ENCODE measurements around the gene KCNIP1.

DNA sequence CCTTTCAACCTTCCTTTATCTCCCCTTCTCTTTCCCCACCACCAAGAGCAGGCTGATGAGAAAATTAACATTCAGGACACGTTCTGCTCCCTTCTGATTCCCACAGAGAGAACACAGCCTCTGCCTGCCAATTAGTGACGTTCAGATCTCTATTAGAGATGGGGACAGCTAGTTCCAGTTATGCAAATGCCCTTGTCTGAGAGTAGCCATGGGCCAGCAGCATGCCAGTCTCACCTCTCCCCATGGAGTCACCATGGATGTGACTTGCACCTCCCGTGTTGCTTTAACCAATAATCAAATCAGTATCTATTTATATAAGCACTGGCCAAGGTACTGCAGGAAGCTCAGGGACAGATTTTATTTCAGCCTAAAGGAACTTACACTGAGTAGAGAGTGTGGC, 61.3 kb downstream of the KCNIP1 start:
- TF ChIP-seq, protein P1, sequence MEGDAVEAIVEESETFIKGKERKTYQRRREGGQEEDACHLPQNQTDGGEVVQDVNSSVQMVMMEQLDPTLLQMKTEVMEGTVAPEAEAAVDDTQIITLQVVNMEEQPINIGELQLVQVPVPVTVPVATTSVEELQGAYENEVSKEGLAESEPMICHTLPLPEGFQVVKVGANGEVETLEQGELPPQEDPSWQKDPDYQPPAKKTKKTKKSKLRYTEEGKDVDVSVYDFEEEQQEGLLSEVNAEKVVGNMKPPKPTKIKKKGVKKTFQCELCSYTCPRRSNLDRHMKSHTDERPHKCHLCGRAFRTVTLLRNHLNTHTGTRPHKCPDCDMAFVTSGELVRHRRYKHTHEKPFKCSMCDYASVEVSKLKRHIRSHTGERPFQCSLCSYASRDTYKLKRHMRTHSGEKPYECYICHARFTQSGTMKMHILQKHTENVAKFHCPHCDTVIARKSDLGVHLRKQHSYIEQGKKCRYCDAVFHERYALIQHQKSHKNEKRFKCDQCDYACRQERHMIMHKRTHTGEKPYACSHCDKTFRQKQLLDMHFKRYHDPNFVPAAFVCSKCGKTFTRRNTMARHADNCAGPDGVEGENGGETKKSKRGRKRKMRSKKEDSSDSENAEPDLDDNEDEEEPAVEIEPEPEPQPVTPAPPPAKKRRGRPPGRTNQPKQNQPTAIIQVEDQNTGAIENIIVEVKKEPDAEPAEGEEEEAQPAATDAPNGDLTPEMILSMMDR (IDR thresholded peaks at IDR 0.05) = no peak
- TF ChIP-seq POLR2AphosphoS5 (IDR thresholded peaks at IDR 0.05) = no peak
- no peak for TF ChIP-seq POLR2A (IDR thresholded peaks at IDR 0.05)

All from stomach (tissue), 4 donors.